Activated T-cell treated with anti-CD3 and anti-CD28 coated beads, Interleukin-2, amount 50 U/mL, for 4 hours (primary cell): Measurements from ENCODE around the gene SPIB. TPM values are rescaled to one million over a fixed set of nuclear protein-coding genes. Genes with fewer than 3 reads are reported as not detected.
A peak's percentile ranks its signal among the peaks of the same experiment; 100 is the strongest.

ENCODE experiments used
- ATAC-seq, 2 donors: fragments of 200-7000 bp; cut with Tn5 transposase; one replicate each; pipeline ENCODE4 v1.10.0; 2021
- DNase-seq: peaks from one replicate; pipeline ENCODE4 v3.0.0-alpha.2; 2020
- H3K27me3 Mint-ChIP-seq: one replicate; pipeline ENCODE4 v1.8.0; 2021; ENCODE audit warnings: low read depth, mixed read lengths
- H3K36me3 Mint-ChIP-seq: one replicate; pipeline ENCODE4 v1.8.0; 2022; ENCODE audit warnings: mixed read lengths; ENCODE audit not compliant: insufficient read depth
- H3K4me1 Mint-ChIP-seq: one replicate; pipeline ENCODE4 v1.8.0; 2021; ENCODE audit warnings: low read depth, mixed read lengths
- H3K4me3 Mint-ChIP-seq: one replicate; pipeline ENCODE4 v1.8.0; 2021; ENCODE audit warnings: mild to moderate bottlenecking, moderate library complexity, mixed read lengths
- H3K9me3 Mint-ChIP-seq: one replicate; pipeline ENCODE4 v1.8.0; 2021; ENCODE audit warnings: mixed read lengths
- total RNA-seq, 3 donors: library from RNA; stranded (reverse); gene quantifications; one replicate each; pipeline ENCODE4 v1.2.1, GENCODE V29; 2021

The SPIB gene
- total RNA-seq, 3 donors from 2014 or later = 1.9 to 6.7 (median 2.1) TPM

GRCh38 chr19:50419580-50420035 is 870 bp downstream of the SPIB start:
- ATAC-seq (no peak), DNase-seq (no peak)
- Mint-ChIP-seq H3K27me3 (peaks cover 38% of the 10 kb centered on the region), H3K4me3 (peak overlapping the region; percentile 56), H3K9me3 (no peaks in the 10 kb centered on the region), H3K36me3 (no peaks in the 10 kb centered on the region), H3K4me1 (peaks cover 7% of the 10 kb centered on the region)

DNA sequence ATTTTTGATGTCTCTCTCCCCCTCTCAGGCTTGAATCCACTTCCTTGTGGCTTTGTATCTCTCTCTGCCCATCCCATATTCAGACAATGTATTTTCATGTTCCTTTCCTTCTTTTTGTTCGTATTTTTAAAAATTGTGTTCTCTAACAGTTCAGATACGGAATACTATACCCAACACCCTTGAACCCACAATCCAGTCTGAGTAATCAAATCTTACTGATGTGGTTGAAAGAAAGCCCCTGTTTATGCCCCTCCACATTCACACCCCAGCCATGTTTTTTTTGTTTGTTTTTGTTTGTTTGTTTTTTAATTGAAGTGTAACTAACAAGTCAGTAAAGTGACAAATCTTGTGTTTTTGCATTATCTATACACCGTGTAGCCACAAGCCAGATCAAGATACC is 1.4 kb downstream of the SPIB start:
- Mint-ChIP-seq H3K4me3 (peak overlapping the region; percentile 56), H3K4me1 (peaks cover 7% of the 10 kb centered on the region), H3K36me3 (no peaks in the 10 kb centered on the region), H3K9me3 (no peaks in the 10 kb centered on the region), H3K27me3 (peaks cover 38% of the 10 kb centered on the region)
- ATAC-seq = no peak
- DNase-seq = no peak

DNA sequence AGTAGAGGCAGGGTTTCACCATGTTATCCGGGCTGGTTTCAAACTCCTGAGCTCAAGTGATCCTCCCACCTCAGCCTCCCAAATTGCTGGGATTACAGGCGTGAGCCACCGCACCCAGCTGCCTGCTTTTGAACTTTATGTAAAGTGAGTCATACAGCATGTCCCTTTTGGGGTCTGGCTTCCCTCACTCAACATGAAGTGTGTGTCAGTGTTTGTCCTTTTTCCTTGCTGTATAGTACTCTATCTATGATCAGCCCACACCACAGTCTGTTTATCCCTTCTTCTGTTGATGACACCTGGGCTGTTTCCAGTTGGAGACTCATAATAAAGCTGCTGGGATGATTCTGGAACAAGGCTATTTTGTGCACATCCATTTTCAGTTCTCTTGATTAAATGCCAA is 2.1 kb downstream of the SPIB start:
- H3K27me3 Mint-ChIP-seq = peaks cover 38% of the 10 kb centered on the region
- ATAC-seq (no peak), DNase-seq (no peak)
- H3K9me3 Mint-ChIP-seq = no peaks in the 10 kb centered on the region
- H3K4me3 Mint-ChIP-seq = no peak overlapping the region
- H3K4me1 Mint-ChIP-seq = peaks cover 7% of the 10 kb centered on the region
- no peaks in the 10 kb centered on the region for H3K36me3 Mint-ChIP-seq

- H3K4me3 Mint-ChIP-seq = no peak overlapping the region
- peaks cover 7% of the 10 kb centered on the region for H3K4me1 Mint-ChIP-seq
- H3K36me3 Mint-ChIP-seq = no peaks in the 10 kb centered on the region
- DNase-seq (no peak), ATAC-seq (no peak)
- H3K27me3 Mint-ChIP-seq = peaks cover 38% of the 10 kb centered on the region
- no peaks in the 10 kb centered on the region for H3K9me3 Mint-ChIP-seq
These were observed 3.9 kb downstream of the SPIB start for GRCh38 chr19:50422397-50423278.

DNA sequence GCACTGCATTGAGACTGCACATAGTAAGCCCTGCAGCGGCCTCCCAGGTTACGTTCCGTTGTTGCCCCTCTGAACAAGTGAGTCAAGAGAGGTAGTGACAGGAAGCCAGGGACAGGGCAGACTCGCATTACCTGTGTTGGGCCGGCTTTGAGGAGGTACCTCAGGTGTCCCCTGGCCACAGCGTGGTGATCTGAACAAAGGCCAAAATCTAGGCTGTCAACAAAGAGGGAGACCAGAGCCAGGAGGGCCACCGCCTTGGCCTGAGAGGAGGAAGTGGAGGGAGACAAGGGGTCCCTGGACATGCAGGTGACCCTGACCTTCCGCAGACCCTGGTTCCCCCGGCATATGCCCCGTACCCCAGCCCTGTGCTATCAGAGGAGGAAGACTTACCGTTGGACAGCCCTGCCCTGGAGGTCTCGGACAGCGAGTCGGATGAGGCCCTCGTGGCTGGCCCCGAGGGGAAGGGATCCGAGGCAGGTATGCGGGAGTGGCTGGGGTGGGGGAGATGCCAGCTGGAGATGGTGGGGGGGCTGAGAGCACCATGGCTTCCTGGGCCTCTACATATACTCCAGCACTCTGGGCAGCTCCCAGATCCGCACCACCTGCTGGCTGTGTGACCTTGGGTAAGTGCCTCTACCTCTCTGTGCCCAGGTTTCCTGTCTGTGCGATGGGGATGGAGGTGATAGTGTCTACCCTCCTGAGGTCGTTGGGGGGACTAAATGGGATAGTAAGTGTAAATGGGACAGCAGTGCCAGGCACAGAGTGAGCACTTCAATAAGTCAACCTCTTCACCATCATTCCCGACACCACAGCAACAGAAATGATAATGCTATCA is 4.8 kb downstream of the SPIB start:
- Mint-ChIP-seq H3K36me3 (no peaks in the 10 kb centered on the region), H3K4me1 (peaks cover 7% of the 10 kb centered on the region), H3K27me3 (peaks cover 35% of the 10 kb centered on the region), H3K9me3 (no peaks in the 10 kb centered on the region), H3K4me3 (no peak overlapping the region)
- no peak for ATAC-seq
- DNase-seq = no peak

- no peak for ATAC-seq
- peaks cover 4% of the 10 kb centered on the region for H3K4me1 Mint-ChIP-seq
- DNase-seq = no peak
- no peak overlapping the region for H3K4me3 Mint-ChIP-seq
- H3K9me3 Mint-ChIP-seq = no peaks in the 10 kb centered on the region
- no peaks in the 10 kb centered on the region for H3K36me3 Mint-ChIP-seq
- H3K27me3 Mint-ChIP-seq = peaks cover 27% of the 10 kb centered on the region
These were observed 6.8 kb downstream of the SPIB start for GRCh38 chr19:50425581-50425980.

DNA sequence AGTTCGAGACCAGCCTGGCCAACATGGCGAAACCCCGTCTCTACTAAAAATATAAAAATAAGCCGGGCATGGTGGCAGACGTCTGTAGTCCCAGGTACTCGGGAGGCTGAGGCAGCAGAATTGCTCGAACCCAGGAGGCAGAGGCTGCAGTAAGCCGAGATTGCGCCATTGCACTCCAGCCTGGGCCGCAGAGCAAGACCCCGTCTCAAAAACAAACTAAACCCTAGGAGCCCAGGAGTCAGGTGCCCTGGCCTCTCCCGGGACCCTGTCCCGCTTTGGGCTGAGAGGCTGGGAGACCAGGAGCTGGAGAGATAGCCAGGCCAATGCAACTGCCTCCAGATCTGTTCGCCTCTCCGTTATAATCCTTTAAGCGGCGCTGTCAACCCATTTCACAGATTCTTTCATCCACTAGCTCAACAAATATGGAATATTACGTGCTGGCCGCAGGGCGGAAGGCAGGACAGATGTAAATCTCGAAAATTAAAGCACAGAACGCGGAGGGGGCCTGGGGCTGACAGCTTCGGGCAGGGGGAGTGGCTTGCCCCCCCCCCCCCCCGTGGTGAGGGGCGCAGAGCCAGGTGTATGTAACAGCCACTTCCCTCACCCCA is 8.7 kb downstream of the SPIB start:
- peaks cover 15% of the 10 kb centered on the region for H3K4me1 Mint-ChIP-seq
- H3K9me3 Mint-ChIP-seq = no peaks in the 10 kb centered on the region
- H3K4me3 Mint-ChIP-seq = no peak overlapping the region
- DNase-seq (no peak), ATAC-seq (no peak)
- peaks cover 13% of the 10 kb centered on the region for H3K27me3 Mint-ChIP-seq
- no peaks in the 10 kb centered on the region for H3K36me3 Mint-ChIP-seq

DNA sequence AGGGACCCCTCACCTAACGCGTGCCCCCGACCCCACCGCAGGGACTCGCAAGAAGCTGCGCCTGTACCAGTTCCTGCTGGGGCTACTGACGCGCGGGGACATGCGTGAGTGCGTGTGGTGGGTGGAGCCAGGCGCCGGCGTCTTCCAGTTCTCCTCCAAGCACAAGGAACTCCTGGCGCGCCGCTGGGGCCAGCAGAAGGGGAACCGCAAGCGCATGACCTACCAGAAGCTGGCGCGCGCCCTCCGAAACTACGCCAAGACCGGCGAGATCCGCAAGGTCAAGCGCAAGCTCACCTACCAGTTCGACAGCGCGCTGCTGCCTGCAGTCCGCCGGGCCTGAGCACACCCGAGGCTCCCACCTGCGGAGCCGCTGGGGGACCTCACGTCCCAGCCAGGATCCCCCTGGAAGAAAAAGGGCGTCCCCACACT is 9.3 kb downstream of the SPIB start:
- H3K4me3 Mint-ChIP-seq = peak overlapping the region; percentile 51
- ATAC-seq (no peak), DNase-seq (no peak)
- H3K27me3 Mint-ChIP-seq = peaks cover 16% of the 10 kb centered on the region
- no peaks in the 10 kb centered on the region for H3K36me3 Mint-ChIP-seq
- H3K9me3 Mint-ChIP-seq = no peaks in the 10 kb centered on the region
- peaks cover 16% of the 10 kb centered on the region for H3K4me1 Mint-ChIP-seq

- H3K4me1 Mint-ChIP-seq = peaks cover 16% of the 10 kb centered on the region
- no peak for ATAC-seq
- H3K27me3 Mint-ChIP-seq = peaks cover 17% of the 10 kb centered on the region
- no peak overlapping the region for H3K4me3 Mint-ChIP-seq
- DNase-seq = no peak
- H3K9me3 Mint-ChIP-seq = no peaks in the 10 kb centered on the region
- no peaks in the 10 kb centered on the region for H3K36me3 Mint-ChIP-seq
These were observed 10.2 kb downstream of the SPIB start for GRCh38 chr19:50428772-50429463.

- Mint-ChIP-seq H3K9me3 (no peaks in the 10 kb centered on the region), H3K36me3 (no peaks in the 10 kb centered on the region), H3K4me1 (peaks cover 16% of the 10 kb centered on the region), H3K27me3 (peaks cover 19% of the 10 kb centered on the region), H3K4me3 (peak overlapping the region; percentile 86)
- no peak for DNase-seq
- ATAC-seq = no peak
These were observed 12.2 kb downstream of the SPIB start for GRCh38 chr19:50430888-50431342.

- peak; percentile 95 to 97 for ATAC-seq
- Mint-ChIP-seq H3K4me3 (peak overlapping the region; percentile 86), H3K27me3 (peaks cover 19% of the 10 kb centered on the region), H3K36me3 (no peaks in the 10 kb centered on the region), H3K4me1 (peaks cover 16% of the 10 kb centered on the region), H3K9me3 (no peaks in the 10 kb centered on the region)
- peak; percentile 90 for DNase-seq
These were observed 12.8 kb downstream of the SPIB start for GRCh38 chr19:50431343-50432220.

- H3K4me1 Mint-ChIP-seq = peaks cover 16% of the 10 kb centered on the region
- DNase-seq (no peak), ATAC-seq (peak; percentile 11 to 14)
- no peaks in the 10 kb centered on the region for H3K36me3 Mint-ChIP-seq
- H3K9me3 Mint-ChIP-seq = no peaks in the 10 kb centered on the region
- peaks cover 19% of the 10 kb centered on the region for H3K27me3 Mint-ChIP-seq
- H3K4me3 Mint-ChIP-seq = peak within 1 kb of the TSS; percentile 86
These were observed 13.7 kb downstream of the SPIB start, which contains the start of gene MYBPC2 for GRCh38 chr19:50432221-50433028. MYBPC2 (plus strand) TSS chr19:50432892; CDS start chr19:50432954, 62 bp downstream.
